Mesenchymal stem cell (in vitro differentiated cells and primary cell): ENCODE data around the gene GLDC.
"Not testable (repeated sequence)": the region's sequence is repeated elsewhere in the genome, so short reads cannot be mapped to it uniquely, and the experiment has no call there.

Source experiments
- DNase-seq: peaks from one replicate; pipeline ENCODE4 v3.0.0-alpha.2; 2013
- H2AFZ ChIP-seq: one replicate; pipeline ENCODE4 v1.6.1; 2013; ENCODE audit warnings: low read depth, mild to moderate bottlenecking, control low read depth, inconsistent platforms, low read length, moderate library complexity
- H2AK5ac ChIP-seq: 2 replicates; pipeline ENCODE4 v1.6.1; 2013; ENCODE audit warnings: low read length, moderate library complexity, mild to moderate bottlenecking, inconsistent platforms; ENCODE audit not compliant: severe bottlenecking
- H2BK120ac ChIP-seq: one replicate; pipeline ENCODE4 v1.6.1; 2013; ENCODE audit warnings: low read depth, mild to moderate bottlenecking, inconsistent platforms, low read length, moderate library complexity
- H2BK12ac ChIP-seq, 2 experiments: one replicate each; pipeline ENCODE4 v1.6.1; 2013; ENCODE audit warnings: inconsistent platforms in 2 of 2, low read length in 2 of 2, mild to moderate bottlenecking in 2 of 2, moderate library complexity in 2 of 2, control low read depth in 1 of 2
- H2BK15ac ChIP-seq: one replicate; pipeline ENCODE4 v1.6.1; 2013; ENCODE audit warnings: mild to moderate bottlenecking, low read depth, inconsistent platforms; ENCODE audit not compliant: poor library complexity, severe bottlenecking
- H2BK5ac ChIP-seq: 2 replicates; pipeline ENCODE4 v1.6.1; 2013; ENCODE audit warnings: low read depth, mild to moderate bottlenecking, low read length, control low read depth, inconsistent platforms; ENCODE audit not compliant: poor library complexity, severe bottlenecking
- H3K14ac ChIP-seq, 2 experiments: one replicate each; pipeline ENCODE4 v1.6.1; 2013; ENCODE audit warnings: inconsistent platforms in 2 of 2, low read length in 2 of 2, control low read depth in 1 of 2, mild to moderate bottlenecking in 1 of 2, moderate library complexity in 1 of 2
- H3K18ac ChIP-seq, 2 experiments: one replicate each; pipeline ENCODE4 v1.6.1; 2013; ENCODE audit warnings: inconsistent platforms in 2 of 2, low read length in 2 of 2, control low read depth in 1 of 2, low read depth in 1 of 2, mild to moderate bottlenecking in 1 of 2
- H3K23ac ChIP-seq, 2 experiments: one replicate each; pipeline ENCODE4 v1.6.1; 2013; ENCODE audit warnings: inconsistent platforms in 2 of 2, low read length in 2 of 2, mild to moderate bottlenecking in 2 of 2, moderate library complexity in 2 of 2, control low read depth in 1 of 2
- H3K27ac ChIP-seq: 2 replicates; pipeline ENCODE4 v1.5.1; 2013; ENCODE audit warnings: mild to moderate bottlenecking, moderate library complexity, low read length, control low read depth, inconsistent platforms; ENCODE audit not compliant: poor library complexity, severe bottlenecking
- H3K27me3 ChIP-seq, 2 experiments: 2 replicates each; pipeline versions ENCODE4 v1.6.1 to v1.7.0; 2013; ENCODE audit warnings: low read length in 2 of 2, mild to moderate bottlenecking in 2 of 2, moderate library complexity in 2 of 2, control low read depth in 1 of 2, inconsistent platforms in 1 of 2; ENCODE audit not compliant: control insufficient read depth in 1 of 2, insufficient read depth in 1 of 2
- H3K36me3 ChIP-seq, 2 experiments: 2 replicates each; pipeline versions ENCODE4 v1.6.1 to v1.7.0; 2013; ENCODE audit warnings: low read length in 2 of 2, control low read depth in 1 of 2, inconsistent platforms in 1 of 2, low read depth in 1 of 2, mild to moderate bottlenecking in 1 of 2; ENCODE audit not compliant: insufficient read depth in 2 of 2, control insufficient read depth in 1 of 2
- H3K4ac ChIP-seq, 2 experiments: one replicate each; pipeline ENCODE4 v1.6.1; 2013; ENCODE audit warnings: inconsistent platforms in 2 of 2, low read length in 2 of 2, mild to moderate bottlenecking in 2 of 2, moderate library complexity in 2 of 2, control low read depth in 1 of 2, low read depth in 1 of 2
- H3K4me1 ChIP-seq: 2 replicates; pipeline ENCODE4 v1.6.1; 2013; ENCODE audit warnings: low read depth, low read length, control low read depth; ENCODE audit not compliant: control insufficient read depth, insufficient read depth
- H3K4me2 ChIP-seq: 2 replicates; pipeline ENCODE4 v1.6.1; 2013; ENCODE audit warnings: low read length, mild to moderate bottlenecking, inconsistent platforms; ENCODE audit not compliant: poor library complexity, severe bottlenecking
- H3K4me3 ChIP-seq, 2 experiments: 2 replicates each; pipeline versions ENCODE4 v1.5.1 to v1.7.0; 2013; ENCODE audit warnings: low read length in 2 of 2, mild to moderate bottlenecking in 2 of 2, control low read depth in 1 of 2, low read depth in 1 of 2; ENCODE audit not compliant: insufficient read depth in 1 of 2
- H3K79me1 ChIP-seq: replicated peaks from 2 replicates; pipeline ENCODE4 v1.6.1; 2013; ENCODE audit warnings: mild to moderate bottlenecking, control low read depth, low read length, inconsistent platforms; ENCODE audit not compliant: poor library complexity, severe bottlenecking
- H3K9ac ChIP-seq: 2 replicates; pipeline ENCODE4 v1.7.0; 2013; ENCODE audit warnings: mild to moderate bottlenecking, low read length, moderate library complexity
- H3K9me3 ChIP-seq: 2 replicates; pipeline ENCODE4 v1.7.0; 2013; ENCODE audit warnings: mild to moderate bottlenecking, low read length; ENCODE audit not compliant: control insufficient read depth
- H4K8ac ChIP-seq: one replicate; pipeline ENCODE4 v1.6.1; 2013; ENCODE audit warnings: inconsistent platforms, mild to moderate bottlenecking, low read length, moderate library complexity
- H4K91ac ChIP-seq: one replicate; pipeline ENCODE4 v1.6.1; 2013; ENCODE audit warnings: mild to moderate bottlenecking, low read length, inconsistent platforms
- WGBS: methylation state at CpG from one replicate; pipeline ENCODE4 v1.1.7; 2013; ENCODE audit warnings: mixed read lengths; 5-methylcytosine and 5-hydroxymethylcytosine counted together

GLDC gene

DNA sequence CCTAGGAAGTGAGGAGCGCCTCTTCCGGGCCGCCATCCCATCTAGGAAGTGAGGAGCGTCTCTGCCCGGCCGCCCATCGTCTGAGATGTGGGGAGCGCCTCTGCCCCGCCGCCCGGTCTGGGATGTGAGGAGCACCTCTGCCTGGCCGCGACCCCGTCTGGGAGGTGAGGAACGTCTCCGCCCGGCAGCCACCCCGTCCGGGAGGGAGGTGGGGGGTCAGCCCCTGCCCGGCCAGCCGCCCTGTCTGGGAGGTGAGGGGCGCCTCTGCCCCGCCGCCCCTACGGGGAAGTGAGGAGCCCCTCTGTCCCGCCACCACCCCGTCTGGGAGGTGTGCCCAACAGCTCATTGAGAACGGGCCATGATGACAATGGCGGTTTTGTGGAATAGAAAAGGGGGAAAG lies 22.7 kb downstream of the GLDC start:
- H3K9ac ChIP-seq, H3K4me3 ChIP-seq, H2AK5ac ChIP-seq, H3K4me1 ChIP-seq, H3K23ac ChIP-seq, H3K14ac ChIP-seq, H2BK12ac ChIP-seq, H3K36me3 ChIP-seq, DNase-seq, H3K27ac ChIP-seq, H3K79me1 ChIP-seq, H4K8ac ChIP-seq, H2BK15ac ChIP-seq, H3K9me3 ChIP-seq, H4K91ac ChIP-seq, H2BK120ac ChIP-seq, H2AFZ ChIP-seq, H3K4ac ChIP-seq, H3K4me2 ChIP-seq, H3K18ac ChIP-seq, H2BK5ac ChIP-seq: not testable (repeated sequence)
- peaks cover 18 to 49% of the 10 kb centered on the region in 2 experiments for H3K27me3 ChIP-seq
- 97% methylated on average over 25 of the region's 29 CpGs for WGBS

DNA sequence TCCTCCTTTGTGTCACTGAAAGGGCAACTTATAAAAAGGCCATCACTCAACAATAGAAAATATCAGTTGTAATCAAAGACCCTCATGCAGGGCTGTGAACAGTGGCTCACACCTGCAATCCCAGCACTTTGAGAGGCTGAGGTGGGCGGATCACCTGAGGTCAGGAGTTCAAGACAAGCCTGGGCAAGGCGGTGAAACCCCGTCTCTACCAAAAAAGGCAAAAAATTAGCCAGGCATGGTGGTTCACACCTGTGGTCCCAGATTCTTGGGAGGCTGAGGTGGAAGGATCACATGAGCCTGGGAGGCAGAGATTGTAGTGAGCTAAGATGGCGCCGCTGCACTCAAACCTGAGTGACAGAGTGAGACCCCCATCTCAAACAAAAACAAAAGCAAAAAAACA lies 24.7 kb downstream of the GLDC start:
- Histone ChIP-seq H3K4me1 (no peaks in the 10 kb centered on the region), H3K4me3 (no peak overlapping the region), H2BK12ac (no peak overlapping the region), H3K4me2 (no peak overlapping the region), H3K79me1 (no peaks in the 10 kb centered on the region), H3K18ac (no peak overlapping the region), H2AFZ (no peak overlapping the region), H2BK5ac (no peak overlapping the region), H2BK15ac (no peak overlapping the region), H3K36me3 (no peaks in the 10 kb centered on the region), H4K91ac (no peak overlapping the region), H3K4ac (no peak overlapping the region), H2BK120ac (no peak overlapping the region), H3K23ac (no peak overlapping the region), H3K14ac (no peak overlapping the region), H3K27me3 (peaks cover 16 to 42% of the 10 kb centered on the region in 2 experiments), H2AK5ac (no peak overlapping the region), H3K27ac (no peak overlapping the region), H4K8ac (no peak overlapping the region), H3K9ac (no peak overlapping the region), H3K9me3 (no peaks in the 10 kb centered on the region)
- 75% methylated on average over 3 of the region's 5 CpGs for WGBS
- no peak for DNase-seq

DNA sequence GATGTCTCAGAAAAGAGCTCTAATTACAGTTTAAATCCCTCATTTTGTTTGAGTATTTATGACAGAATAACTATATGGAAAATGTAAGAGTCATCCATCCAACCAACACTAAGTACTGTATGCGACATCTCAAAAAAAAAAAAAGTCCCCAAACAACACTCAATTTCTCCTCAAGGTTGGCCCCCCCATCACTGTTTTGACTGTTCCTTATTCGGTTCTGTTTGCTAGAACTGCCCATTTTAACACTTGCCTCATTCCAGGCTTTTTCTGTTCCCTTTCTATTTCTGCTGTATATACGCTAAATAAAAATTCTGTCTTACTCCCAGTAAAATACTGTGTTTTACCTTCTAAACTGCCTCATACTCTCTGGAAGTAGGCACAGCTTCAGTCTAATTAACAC lies 25.2 kb downstream of the GLDC start:
- H3K27ac ChIP-seq, result no peak overlapping the region
- H3K4me3 ChIP-seq, result no peak overlapping the region
- no peak overlapping the region for H2BK5ac ChIP-seq
- no peak overlapping the region for H4K91ac ChIP-seq
- no peaks in the 10 kb centered on the region for H3K36me3 ChIP-seq
- 88% methylated on average over 3 of the region's 3 CpGs for WGBS
- H3K4ac ChIP-seq, result no peak overlapping the region
- H2AK5ac ChIP-seq, result no peak overlapping the region
- H3K14ac ChIP-seq, result no peak overlapping the region
- H3K4me1 ChIP-seq, result no peaks in the 10 kb centered on the region
- H3K18ac ChIP-seq, result no peak overlapping the region
- H3K79me1 ChIP-seq, result no peaks in the 10 kb centered on the region
- H4K8ac ChIP-seq, result no peak overlapping the region
- no peak overlapping the region for H2BK12ac ChIP-seq
- H3K4me2 ChIP-seq, result no peak overlapping the region
- H3K9ac ChIP-seq, result no peak overlapping the region
- H3K23ac ChIP-seq, result no peak overlapping the region
- H2BK120ac ChIP-seq, result no peak overlapping the region
- no peak overlapping the region for H2AFZ ChIP-seq
- H3K27me3 ChIP-seq, result peaks cover 13 to 37% of the 10 kb centered on the region in 2 experiments
- no peak for DNase-seq
- H3K9me3 ChIP-seq, result no peaks in the 10 kb centered on the region
- H2BK15ac ChIP-seq, result no peak overlapping the region

DNA sequence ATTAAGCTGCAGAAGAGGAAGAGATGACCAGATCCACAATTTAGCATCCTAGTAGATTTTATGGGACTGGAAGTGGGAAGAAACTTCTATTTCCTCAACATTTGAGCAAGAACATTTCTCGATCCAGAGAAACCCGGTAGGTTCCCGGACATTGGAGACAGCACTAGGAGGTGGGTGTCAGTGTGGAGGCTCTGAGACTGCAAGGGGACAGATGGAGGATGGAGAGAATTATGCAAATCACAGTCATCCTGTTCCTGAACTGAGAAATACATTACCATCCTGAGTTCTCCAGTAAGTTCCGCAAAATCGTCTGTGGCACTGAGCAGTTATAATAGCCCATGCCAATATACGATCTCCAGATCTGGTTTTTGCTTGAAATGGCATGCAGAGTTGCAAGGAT lies 25.6 kb downstream of the GLDC start:
- H2AFZ ChIP-seq, result no peak overlapping the region
- H2BK5ac ChIP-seq, result no peak overlapping the region
- H3K79me1 ChIP-seq, result no peaks in the 10 kb centered on the region
- H3K36me3 ChIP-seq, result no peaks in the 10 kb centered on the region
- no peak overlapping the region for H2BK15ac ChIP-seq
- no peak overlapping the region for H3K18ac ChIP-seq
- no peak overlapping the region for H3K4ac ChIP-seq
- H4K91ac ChIP-seq, result no peak overlapping the region
- DNase-seq, result no peak
- no peak overlapping the region for H3K27ac ChIP-seq
- no peak overlapping the region for H2BK12ac ChIP-seq
- H3K4me2 ChIP-seq, result no peak overlapping the region
- H3K4me3 ChIP-seq, result no peak overlapping the region
- H4K8ac ChIP-seq, result no peak overlapping the region
- no peak overlapping the region for H2BK120ac ChIP-seq
- no peaks in the 10 kb centered on the region for H3K4me1 ChIP-seq
- no peak overlapping the region for H3K9ac ChIP-seq
- 90% methylated on average over 3 of the region's 6 CpGs for WGBS
- H3K9me3 ChIP-seq, result no peaks in the 10 kb centered on the region
- H3K14ac ChIP-seq, result no peak overlapping the region
- no peak overlapping the region for H2AK5ac ChIP-seq
- H3K27me3 ChIP-seq, result peaks cover 13 to 33% of the 10 kb centered on the region in 2 experiments
- no peak overlapping the region for H3K23ac ChIP-seq
